NCI-H2107 treated with DMSO at 0.1 percent for 48 hours (cell line): Measurements from ENCODE around the gene TMEM203.

Experiments used
- DNase-seq: peaks from one replicate; lab custom pipeline; 2025; ENCODE audit not compliant: unreplicated experiment; lab: John Stamatoyannopoulos, UW

Gene TMEM203

GRCh38 chr9:137230705-137231371 lies 25.4 kb upstream of the TMEM203 start, which contains the start of gene SLC34A3:
SLC34A3 (plus strand) TSS chr9:137230901; CDS start chr9:137231703, 802 bp downstream.
- DNase-seq = no peak

GRCh38 chr9:137229903-137230704 lies 24.7 kb upstream of the TMEM203 start:
- DNase-seq = no peak

- no peak for DNase-seq
Observed at GRCh38 chr9:137228968-137229896, 23.8 kb upstream of the TMEM203 start.

GRCh38 chr9:137228506-137228967 lies 23.1 kb upstream of the TMEM203 start:
- no peak for DNase-seq

GRCh38 chr9:137227853-137228505 lies 22.5 kb upstream of the TMEM203 start:
- DNase-seq = no peak

GRCh38 chr9:137227054-137227852 lies 21.8 kb upstream of the TMEM203 start, which contains the start of gene RNF224:
RNF224 (plus strand) TSS chr9:137227502; CDS start chr9:137228336, 834 bp downstream.
- DNase-seq = peak; percentile 51

- no peak for DNase-seq
Observed at GRCh38 chr9:137226338-137227053, 21.0 kb upstream of the TMEM203 start.

- DNase-seq = no peak
Observed at GRCh38 chr9:137225699-137226331, 20.4 kb upstream of the TMEM203 start.

GRCh38 chr9:137224830-137225694 lies 19.6 kb upstream of the TMEM203 start, which contains the start of gene CYSRT1:
CYSRT1 (plus strand) TSS chr9:137225174; CDS start chr9:137225622, 448 bp downstream.
- no peak for DNase-seq

- DNase-seq = peak; percentile 95
Observed at GRCh38 chr9:137223078-137223970, 17.9 kb upstream of the TMEM203 start.

GRCh38 chr9:137222190-137223077 lies 17.0 kb upstream of the TMEM203 start, which contains the start of gene RNF208:
RNF208 (minus strand) TSS chr9:137222240; CDS start chr9:137221212, 1,028 bp downstream.
- DNase-seq = no peak

- no peak for DNase-seq
Observed at GRCh38 chr9:137221506-137222111, 16.2 kb upstream of the TMEM203 start.

GRCh38 chr9:137221095-137221505 lies 15.7 kb upstream of the TMEM203 start:
- DNase-seq = no peak

GRCh38 chr9:137220317-137221094 lies 15.1 kb upstream of the TMEM203 start:
- DNase-seq = no peak
